HG03457 (cell line): ENCODE measurements around the gene CAMK1D.
"Not testable (repeated sequence)": the region's sequence is repeated elsewhere in the genome, so short reads cannot be mapped to it uniquely, and the experiment has no call there.

ENCODE experiments used
- ATAC-seq: cut with Tn5 transposase; IDR thresholded peaks from one replicate; pipeline ENCODE4 v1.9.1; 2021; ENCODE audit warnings: moderate number of reproducible peaks; ENCODE audit not compliant: unreplicated experiment

The CAMK1D gene

DNA sequence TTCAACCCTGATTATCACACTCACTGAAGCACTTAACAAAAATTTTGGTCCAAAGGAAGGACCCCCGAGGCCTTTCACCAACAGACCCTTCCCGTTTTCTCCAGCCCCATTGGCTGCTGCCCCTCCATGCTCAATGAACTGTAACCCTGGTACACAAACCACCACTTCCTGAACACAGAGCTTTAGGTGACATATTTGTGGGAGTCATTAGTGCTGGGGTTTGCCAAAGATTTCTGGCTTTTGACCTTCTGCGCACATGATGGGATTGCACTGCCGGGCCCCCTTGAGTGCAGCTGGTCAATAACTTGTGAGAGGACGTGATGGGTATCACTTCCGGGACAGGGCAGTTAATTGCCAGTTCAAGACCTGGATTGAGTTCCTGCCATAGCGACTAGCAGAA is 9.0 kb upstream of the CAMK1D start:
- no peak for ATAC-seq

DNA sequence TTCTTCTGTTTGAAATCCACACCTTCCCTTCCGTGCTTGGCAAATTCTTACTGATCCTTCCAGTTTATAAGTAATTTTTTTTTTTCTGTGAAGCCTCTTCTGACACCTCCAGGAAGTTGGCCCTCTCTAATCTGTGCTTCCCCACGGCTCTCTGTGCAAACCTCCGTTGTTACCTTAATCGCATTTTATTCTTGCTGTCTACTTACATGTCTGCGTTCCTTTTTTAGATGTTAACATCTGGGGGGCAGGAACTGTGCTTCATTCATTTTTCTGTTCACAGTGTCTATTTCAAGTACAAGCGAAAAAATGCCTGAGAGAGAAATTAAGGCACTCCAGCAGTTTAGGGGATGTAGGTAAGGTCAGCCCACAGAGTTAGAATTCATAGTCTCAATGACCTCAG is 8.4 kb upstream of the CAMK1D start:
- ATAC-seq = no peak

DNA sequence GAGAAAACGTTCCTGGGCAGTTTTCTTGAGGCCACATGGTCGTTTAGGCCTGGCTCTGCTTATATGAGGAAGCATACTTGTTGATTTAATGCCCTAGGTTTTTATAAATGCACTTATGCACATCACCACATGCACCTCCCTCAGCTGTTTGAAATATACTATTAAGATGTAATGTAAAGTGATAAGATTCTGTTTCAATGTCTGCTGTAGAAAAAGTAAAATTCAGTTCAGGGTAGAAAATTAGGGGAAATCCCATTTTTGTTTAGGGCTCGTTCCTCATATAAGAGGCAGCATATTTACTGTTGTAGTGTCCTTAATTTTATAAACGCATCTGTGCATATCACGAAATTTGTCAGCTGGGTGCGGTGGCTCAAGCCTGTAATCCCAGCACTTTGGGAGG is 7.8 kb upstream of the CAMK1D start:
- ATAC-seq = no peak

GRCh38 chr10:12344375-12345110 is 4.8 kb upstream of the CAMK1D start:
- ATAC-seq = no peak

GRCh38 chr10:12346707-12347106 is 2.6 kb upstream of the CAMK1D start:
- no peak for ATAC-seq

- ATAC-seq = no peak
Observed at GRCh38 chr10:12348294-12348869, 965 bp upstream of the CAMK1D start.

DNA sequence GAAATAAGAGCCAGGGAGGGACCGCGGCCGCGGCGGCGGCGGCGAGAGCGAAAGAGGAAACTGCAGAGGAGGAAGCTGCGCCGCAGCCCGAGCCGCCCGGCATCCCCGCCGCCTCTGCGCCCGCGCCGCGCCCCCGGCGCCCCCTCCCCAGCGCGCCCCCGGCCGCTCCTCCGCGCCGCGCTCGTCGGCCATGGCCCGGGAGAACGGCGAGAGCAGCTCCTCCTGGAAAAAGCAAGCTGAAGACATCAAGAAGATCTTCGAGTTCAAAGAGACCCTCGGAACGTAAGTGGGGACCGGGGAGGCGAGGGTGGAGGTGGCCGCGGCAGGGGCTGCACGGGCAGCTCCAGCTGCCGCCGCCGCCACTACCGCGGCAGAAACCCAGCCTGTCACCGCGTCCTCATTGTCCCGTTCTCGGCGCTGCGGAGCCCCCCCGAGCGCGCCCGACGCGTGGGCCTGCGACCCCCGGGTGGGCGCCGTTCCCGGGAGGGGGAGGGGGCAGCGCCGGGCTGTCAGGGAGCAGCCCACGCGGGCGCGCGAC is 351 bp downstream of the CAMK1D start:
- ATAC-seq = peak; percentile 37

DNA sequence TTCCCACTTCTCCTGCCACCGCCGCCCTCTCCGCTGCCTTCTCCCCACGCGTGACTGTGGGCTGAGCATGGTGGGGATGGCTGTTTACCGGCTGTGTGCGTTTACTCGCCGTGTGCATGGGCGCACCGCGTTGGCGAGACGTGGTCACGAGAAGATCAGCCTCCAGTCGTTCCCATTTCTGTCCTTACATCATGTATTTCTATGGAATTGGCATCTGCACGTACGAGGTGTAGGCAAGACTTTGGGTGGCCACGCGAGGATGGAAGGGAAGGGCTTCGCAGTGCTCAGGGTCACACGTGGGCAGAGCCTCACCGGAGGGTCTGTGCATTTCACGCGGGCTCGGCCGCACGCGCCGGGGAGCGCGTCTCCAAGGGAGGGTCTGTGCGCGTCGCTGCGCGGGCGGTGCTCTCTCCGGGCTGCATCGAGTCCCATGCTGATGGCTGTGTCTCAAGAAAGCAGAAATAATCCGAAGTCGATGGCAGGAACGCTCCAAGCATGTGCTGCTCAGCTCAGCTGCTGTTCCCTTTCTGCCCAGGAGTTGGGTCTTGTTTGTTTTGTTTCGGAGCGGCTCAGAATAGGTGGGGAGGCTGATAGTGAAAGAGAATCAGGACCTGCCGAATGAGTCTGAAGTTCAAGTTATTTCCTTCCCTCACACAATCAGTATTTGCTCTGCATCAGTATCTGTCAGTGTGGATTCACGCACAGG is 973 bp downstream of the CAMK1D start:
- ATAC-seq = no peak

DNA sequence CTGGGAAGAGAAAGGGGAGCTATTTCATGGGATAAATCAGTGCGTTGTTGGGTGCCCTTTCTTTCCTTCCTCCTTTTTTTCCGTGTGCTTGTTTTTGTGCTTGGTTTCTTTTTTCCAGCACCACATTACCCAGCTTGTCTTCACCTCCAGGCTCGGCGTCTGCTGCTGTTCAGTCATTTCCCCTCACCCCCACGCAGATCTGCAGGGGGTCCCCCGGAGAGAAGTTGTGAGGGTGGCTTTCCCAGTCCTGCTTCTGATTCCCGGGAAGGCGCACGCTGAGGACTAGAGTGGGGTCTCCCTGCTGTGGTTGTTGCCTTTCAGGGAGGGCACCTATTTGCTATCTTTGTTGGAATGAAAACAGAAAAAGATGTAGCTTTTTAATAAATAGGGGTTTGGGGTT is 1.6 kb downstream of the CAMK1D start:
- ATAC-seq = no peak

GRCh38 chr10:12351447-12351846 is 2.1 kb downstream of the CAMK1D start:
- no peak for ATAC-seq

DNA sequence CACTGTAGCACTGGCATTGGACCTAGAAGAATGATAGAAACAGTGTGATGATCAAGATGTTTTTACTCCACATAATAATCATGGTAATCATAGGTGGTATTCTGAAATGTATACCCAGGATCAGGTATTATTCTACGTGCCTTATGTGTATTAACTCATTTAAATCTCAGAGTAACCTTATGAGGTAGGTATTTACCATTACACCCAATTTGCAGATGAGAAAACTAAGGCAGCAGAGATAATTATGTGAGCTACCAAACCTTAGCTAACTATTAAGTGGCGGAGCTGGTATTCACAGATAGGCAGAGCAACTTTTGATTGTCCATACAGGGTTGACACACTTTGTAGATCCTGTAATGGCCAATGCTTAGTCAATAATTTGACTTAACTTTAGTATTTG is 2.5 kb downstream of the CAMK1D start:
- no peak for ATAC-seq

GRCh38 chr10:12353399-12354242 is 4.3 kb downstream of the CAMK1D start:
- ATAC-seq = no peak

DNA sequence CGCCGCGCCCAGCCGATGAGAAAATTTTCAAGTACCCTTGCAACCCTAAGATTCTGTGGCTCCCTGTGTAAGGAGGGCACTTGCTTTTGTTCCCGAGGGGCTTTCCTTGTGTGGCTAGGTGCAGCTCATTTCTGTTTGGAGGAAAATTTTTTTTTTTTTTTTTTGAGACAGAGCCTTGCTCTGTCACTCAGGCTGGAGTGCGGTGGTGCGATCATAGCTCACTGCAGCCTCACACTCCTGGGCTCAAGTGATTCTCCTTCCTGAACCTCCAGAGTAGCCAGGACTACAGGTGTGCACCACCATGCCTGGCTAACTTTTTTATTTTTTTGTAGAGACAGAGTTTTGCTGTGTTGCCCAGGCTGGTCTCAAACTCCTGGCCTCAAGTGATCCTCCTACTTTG is 5.3 kb downstream of the CAMK1D start:
- not testable (repeated sequence) for ATAC-seq

DNA sequence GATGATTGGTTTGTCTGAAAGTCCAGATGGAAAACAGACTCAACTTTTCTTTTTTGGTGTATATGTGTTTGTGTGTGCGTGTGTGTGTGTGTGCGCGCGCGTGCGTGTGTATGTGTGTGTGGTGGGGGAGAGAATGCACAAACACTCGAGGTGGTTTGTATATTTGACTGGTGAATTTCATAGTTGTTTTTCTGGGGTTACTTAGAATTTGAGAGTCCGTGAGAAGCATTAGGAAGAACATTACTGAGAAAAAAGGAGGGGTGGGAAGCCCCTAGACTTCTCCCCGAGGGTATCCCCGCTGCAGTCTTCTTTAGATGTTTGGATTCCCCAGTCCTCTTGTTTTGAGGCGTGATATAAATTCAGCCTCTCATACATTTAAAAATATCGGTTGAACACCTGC is 6.0 kb downstream of the CAMK1D start:
- ATAC-seq = no peak

DNA sequence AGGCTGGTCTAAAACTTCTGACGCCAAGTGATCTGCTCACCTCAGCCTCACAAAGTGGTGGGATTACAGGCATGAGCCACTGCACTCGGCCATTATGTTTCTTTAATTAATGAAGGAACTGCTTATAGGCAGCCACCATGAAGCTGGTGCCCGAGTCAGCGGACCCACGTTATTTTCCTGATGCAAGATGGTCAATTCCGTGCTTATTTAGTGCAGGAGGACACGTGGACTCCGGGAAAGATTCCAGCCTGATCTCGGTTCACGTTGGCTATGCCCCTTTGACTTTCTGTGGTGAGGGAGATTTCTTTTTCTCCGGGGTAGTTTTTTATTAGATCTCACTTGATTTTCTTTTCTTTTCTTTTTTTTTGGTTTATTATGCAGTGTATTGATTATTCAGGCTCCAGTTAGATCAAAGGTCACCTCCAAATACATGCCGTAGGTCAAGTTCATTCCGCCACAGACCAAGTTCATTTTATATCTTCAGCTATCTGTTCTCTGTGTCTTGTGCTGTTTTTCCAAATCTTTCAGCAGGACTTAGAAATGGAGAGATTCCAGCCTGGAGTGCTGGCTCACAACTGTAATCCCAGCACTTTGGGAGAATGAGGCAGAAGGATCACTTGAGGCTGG is 8.3 kb downstream of the CAMK1D start:
- no peak for ATAC-seq

DNA sequence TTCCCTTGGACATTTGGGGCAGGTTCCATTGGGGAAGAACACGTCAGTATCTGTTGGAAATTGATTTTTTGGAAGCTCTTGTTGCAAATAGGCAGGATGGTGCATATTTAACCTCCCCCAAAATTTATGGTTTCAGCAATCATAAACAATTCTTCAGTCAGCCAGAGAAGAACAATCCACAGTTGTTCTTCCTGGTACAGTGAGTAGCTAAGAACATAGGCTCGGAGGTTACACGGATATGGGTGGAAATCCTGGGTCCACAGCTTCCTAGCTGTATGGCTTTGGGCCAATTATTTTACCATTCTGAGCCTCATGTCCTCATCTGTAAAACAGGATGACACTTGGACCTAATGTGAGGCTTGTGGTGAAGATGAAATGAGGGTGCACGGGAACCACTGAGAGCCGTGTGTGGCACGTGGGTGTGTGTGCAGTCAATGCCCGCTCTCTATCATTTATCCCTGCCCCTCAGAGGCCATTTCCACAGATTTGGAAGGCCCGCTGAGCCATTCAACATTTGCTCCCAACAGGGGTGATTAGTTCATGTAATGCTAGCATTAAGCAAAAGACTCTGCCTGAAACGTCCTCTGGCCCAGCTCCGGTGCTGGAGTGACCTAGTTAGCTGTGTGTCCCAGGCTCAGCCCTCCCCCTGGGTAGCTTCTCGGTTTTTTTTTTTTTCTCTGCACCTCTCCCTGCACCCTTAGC is 9.7 kb downstream of the CAMK1D start:
- ATAC-seq = no peak

DNA sequence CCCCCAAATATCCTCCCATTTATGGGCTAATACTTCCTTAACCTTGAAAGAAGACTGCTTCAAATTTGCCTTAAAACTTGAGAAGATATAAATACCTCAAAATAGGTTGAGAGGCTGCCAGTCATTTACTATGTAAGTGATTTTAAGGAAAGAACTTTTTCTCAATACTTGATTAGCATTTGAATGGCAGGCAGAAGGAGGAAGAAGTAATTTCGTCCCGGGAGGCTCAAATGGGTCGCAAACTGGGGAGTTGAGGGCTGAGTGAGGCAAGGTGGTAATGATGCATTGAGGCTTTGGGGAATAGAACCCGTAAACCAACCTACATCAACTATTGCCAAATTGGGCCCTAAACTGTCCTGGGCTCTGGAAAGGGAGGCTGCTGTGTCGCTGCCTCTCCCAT is 11.1 kb downstream of the CAMK1D start:
- ATAC-seq = no peak

- not testable (repeated sequence) for ATAC-seq
Observed at GRCh38 chr10:12361115-12361514, 11.8 kb downstream of the CAMK1D start.

GRCh38 chr10:12364559-12364958 is 15.2 kb downstream of the CAMK1D start:
- no peak for ATAC-seq

DNA sequence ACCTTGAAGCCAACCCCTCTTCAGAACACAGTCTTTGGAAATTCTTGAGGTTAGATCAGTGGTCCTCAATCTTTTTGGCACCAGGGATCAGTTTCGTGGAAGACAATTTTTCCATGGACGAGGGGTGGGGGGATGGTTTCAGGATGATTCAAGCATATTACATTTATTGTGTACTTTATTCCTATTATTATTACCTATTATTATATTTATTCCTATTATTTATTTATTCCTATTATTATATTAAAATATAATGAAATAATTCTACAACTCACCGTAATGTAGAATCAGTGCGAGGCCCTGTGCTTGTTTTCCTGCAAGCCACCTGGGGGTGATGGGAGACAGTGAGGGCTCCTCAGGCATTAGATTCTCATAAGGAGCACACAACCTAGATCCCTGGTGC is 17.9 kb downstream of the CAMK1D start:
- no peak for ATAC-seq
